Activated CD4-positive, alpha-beta T cell treated with anti-CD3 and anti-CD28 coated beads for 1 hour (primary cell): ENCODE results near the gene INPP5A.
"Not testable (repeated sequence)": the region's sequence is repeated elsewhere in the genome, so short reads cannot be mapped to it uniquely, and the experiment has no call there.

Experiments
- DNase-seq: peaks from one replicate; pipeline ENCODE4 v3.0.0-alpha.2; 2020

INPP5A gene

DNA sequence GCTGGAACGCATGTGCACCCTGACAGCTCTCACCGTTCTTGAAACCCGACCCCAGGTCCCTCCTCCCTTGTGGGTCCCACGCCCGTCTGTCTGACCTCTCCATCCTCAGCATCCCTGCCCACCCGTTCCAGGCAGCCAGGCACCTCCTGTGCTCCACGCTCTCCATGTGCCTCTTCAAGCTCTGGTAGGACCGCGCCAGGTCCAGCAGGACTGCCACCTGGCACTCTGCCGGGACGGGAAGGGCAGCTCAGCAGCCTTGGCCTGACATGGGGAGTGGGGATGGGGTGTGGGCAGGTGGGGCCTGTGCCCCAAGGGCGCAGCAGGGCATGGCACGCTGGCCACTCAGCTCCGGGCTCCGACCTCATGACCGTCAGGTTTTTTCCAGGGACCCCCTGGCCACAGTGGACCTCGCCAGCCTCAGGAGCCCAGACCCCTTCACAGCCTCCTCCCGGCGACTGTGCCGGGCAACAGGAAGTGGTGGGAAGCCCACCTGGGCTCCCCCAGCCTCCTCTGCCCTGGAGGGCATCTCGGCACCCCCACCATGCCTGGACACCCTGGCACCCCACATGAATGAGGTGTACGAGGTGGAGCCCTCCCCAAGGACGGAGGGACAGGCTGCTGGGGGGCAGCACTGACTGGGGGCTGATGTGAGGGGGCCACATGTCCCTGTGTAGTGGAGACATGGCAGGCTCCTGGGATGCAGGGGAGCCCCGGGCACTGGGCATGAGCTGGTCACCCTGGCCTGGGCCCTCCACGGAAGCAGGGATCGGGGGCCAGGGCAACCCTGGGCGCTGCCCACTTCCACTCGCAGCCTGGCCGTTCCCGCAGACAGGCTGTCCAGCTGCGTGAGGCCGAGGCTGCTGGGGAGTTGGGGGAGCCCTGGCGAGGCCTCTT, 273.5 kb downstream of the INPP5A start:
- no peak for DNase-seq

DNA sequence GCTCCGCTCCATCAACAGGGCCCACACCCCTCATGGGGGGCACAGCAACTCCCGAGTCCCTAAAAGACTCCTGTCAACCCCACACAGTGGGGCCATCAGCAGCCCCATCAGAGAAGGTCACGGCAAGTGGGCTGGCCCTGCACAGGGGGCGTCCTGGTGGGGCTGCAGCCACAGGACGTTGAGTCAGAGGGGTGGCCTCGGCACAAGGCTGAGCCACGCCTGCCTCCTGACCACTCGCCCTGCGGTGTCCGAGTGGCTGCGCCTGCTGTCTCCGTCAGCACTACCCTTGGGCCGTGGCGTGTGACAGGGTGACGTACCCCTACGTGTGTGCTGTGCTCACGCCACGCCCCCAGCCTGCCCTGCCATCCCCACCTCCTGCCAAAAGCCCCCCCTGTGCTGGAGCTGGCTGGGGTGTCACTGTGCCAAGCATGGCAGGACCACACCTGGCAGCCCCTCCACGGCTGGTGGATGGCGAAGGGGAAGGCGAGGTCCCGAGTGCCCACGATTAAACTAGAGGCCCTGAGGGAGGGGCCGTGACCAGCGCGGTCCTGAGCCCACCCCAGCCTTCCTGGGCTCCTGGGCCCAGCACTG, 274.4 kb downstream of the INPP5A start:
- DNase-seq = no peak

DNA sequence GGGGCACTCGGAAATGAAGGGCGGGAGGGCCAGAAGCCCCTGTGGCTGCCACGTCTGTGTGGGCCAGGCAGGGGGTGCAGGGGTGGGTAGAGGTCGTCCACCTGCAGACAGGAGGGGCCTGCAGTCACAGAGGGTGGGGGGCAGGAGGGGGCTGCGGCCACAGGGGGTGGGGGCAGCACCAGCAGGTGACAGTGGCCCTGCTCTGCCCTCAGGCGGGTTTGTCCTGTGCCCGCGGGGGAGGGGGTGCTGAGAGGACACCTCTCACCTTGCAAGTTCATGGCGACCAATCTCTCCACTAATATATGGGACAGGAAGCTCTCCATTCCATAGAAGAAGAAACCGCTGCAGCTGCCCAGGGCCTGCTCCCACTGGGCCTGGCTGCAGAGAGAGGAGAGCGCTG, 274.9 kb downstream of the INPP5A start:
- DNase-seq = no peak

- no peak for DNase-seq
Observed at GRCh38 chr10:132813001-132813401, 275.4 kb downstream of the INPP5A start.

- no peak for DNase-seq
Observed at GRCh38 chr10:132813560-132814468, 276.2 kb downstream of the INPP5A start.

DNA sequence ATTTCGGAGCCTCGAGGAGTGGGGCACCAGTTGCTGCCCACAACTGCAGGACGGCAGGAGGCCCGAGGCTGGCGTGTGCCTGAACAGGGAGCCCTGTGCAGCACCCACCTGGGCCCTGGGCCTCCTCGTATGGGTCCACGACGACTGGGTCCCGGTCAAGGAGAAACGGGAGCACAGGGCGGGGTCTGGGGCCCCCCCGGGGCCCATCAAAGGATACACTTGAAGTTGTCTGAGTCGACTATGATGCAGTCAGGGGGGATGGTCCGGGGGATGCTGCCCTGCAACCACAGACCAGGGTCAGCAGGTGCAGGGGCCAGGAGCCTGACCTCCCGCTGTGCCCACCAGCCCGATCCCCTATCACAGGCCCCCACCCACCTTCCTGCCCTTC, 276.9 kb downstream of the INPP5A start:
- no peak for DNase-seq

GRCh38 chr10:132815168-132815857, 277.7 kb downstream of the INPP5A start:
- DNase-seq = no peak

DNA sequence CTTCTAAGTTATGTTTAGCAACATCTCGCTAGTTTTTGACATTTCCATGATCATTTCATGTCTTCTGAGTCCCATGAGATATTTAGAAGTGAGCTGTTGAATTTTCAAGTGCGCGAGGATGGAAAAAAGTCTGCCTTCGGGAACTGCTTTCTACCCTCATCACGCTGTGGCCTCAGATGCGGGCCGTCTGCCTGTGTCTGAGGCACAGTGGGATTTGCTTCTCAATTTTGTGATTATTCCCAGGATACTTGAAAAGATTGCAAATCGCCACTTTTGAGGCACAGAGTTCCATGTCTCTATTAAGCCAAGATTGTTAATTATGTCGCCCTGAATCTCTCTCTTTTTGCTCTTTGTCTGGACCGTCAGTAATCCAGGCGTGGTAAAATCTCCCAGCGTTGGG, 279.1 kb downstream of the INPP5A start:
- DNase-seq = no peak

- DNase-seq = no peak
Observed at GRCh38 chr10:132817701-132818211, 280.2 kb downstream of the INPP5A start.

GRCh38 chr10:132820056-132820455, 282.5 kb downstream of the INPP5A start:
- DNase-seq = no peak

- DNase-seq = not testable (repeated sequence)
Observed at GRCh38 chr10:132825783-132826523, 288.4 kb downstream of the INPP5A start.

- DNase-seq = no peak
Observed at GRCh38 chr10:132826524-132827422, 289.2 kb downstream of the INPP5A start.

GRCh38 chr10:132827423-132827789, 289.8 kb downstream of the INPP5A start:
- no peak for DNase-seq

DNA sequence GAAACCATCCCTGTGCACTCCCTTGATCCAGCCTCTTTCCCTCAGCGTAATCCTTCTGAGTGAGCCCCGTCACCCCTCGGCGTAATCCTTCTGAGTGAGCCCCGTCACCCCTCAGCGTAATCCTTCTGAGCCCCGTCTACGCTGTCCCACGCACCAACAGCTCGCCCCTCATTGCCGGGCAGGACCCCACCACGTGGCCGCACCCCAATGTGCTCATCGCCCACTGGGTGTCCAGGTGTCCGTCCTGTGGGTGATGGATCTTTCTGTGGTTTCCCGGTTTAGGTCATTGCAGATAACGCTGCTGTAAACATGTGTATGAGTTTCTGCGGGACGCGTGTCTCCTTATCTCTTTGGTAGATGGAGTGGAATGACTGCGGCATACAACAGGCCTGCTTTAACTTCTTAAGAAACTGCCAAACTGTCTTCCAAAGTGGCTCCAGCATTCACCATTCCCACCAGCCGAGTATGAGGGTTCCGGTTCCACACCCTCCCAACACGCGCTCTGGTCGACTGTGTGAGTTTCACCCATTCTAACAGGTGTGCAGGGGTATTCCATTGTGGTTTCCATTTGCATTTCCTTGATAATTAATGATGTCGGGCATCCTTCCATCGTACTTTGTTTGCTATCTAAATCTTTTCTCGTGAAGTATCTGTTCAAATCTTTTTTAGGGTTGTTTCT, 290.4 kb downstream of the INPP5A start:
- DNase-seq = no peak

DNA sequence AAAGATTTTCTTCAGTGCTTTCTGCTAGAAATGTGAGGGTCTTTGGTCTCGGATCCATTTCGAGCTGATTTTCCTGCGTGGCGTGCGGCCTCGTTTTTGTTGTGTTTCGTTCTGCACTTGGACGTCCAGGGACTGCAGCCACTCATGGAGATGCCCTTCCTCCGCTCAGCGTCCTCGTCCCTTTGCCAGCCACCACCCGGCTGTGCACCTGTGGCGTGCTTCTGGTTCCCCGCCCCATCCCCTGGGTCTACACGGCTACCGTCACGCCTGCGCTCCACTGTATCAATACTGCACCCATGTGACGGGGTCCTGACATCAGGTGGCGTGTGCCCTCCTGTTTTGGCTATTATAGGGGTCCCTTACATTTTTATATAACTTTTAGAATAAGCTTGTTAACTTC, 291.1 kb downstream of the INPP5A start:
- DNase-seq = no peak

GRCh38 chr10:132829403-132829802, 291.8 kb downstream of the INPP5A start:
- DNase-seq = no peak

- no peak for DNase-seq
Observed at GRCh38 chr10:132832186-132832969, 294.8 kb downstream of the INPP5A start.
